ENCODE data around the gene PPP1R7. TPM values are rescaled to one million over a fixed set of nuclear protein-coding genes. Genes with fewer than 3 reads are reported as not detected.

The PPP1R7 gene
- total RNA-seq, 3 donors from 2014 or later (not counting 1 experiment from before 2014, with no cell fraction given) = 57.8 to 66.3 (median 60.4) TPM

GRCh38 chr2:241219030-241219382 lies 68.7 kb downstream of the PPP1R7 start:
- Histone ChIP-seq H3K9me3 (ENCODE audit: control insufficient read depth, insufficient read depth, low read length) (no peaks in the 10 kb centered on the region), H3K27me3 (ENCODE audit: control insufficient read depth, insufficient read depth, low read length) (no peaks in the 10 kb centered on the region), H3K4me3 (ENCODE audit: low read length) (no peak overlapping the region), H3K36me3 (ENCODE audit: control insufficient read depth, insufficient read depth, low read length) (no peaks in the 10 kb centered on the region), H3K4me1 (ENCODE audit: control insufficient read depth, insufficient read depth, low read length) (peaks cover 12% of the 10 kb centered on the region), H3K27ac (ENCODE audit: low read length) (no peak overlapping the region)
- DNase-seq = no peak
- no peaks in the 10 kb centered on the region for H3K27me3 Mint-ChIP-seq (ENCODE audit: low read depth in 2 of 2)
- peak overlapping the region; percentile 95 for H3K4me3 Mint-ChIP-seq
- no peaks in the 10 kb centered on the region for H3K36me3 Mint-ChIP-seq
- no peak for TF ChIP-seq CTCF (IDR thresholded peaks at IDR 0.05)
- H3K27ac Mint-ChIP-seq = peak overlapping the region; percentile 80 to 86
- no peaks in the 10 kb centered on the region for H3K9me3 Mint-ChIP-seq
- intact Hi-C loops (cut with micrococcal nuclease) = no loop called here
- no peak for ATAC-seq
- 39% methylated on average over 2 of the region's 4 CpGs for WGBS (ENCODE audit: insufficient coverage)
- peaks cover 12 to 16% of the 10 kb centered on the region in 2 donors for H3K4me1 Mint-ChIP-seq

- no peaks in the 10 kb centered on the region for H3K9me3 ChIP-seq (ENCODE audit: control insufficient read depth, insufficient read depth, low read length)
- Mint-ChIP-seq H3K27me3 (ENCODE audit: low read depth in 2 of 2) (no peaks in the 10 kb centered on the region), H3K4me1 (peaks cover 12 to 16% of the 10 kb centered on the region in 2 donors), H3K27ac (no peak overlapping the region), H3K9me3 (no peaks in the 10 kb centered on the region), H3K36me3 (no peaks in the 10 kb centered on the region), H3K4me3 (peak overlapping the region; percentile 95)
- DNase-seq (no peak), ATAC-seq (no peak)
- TF ChIP-seq CTCF (IDR thresholded peaks at IDR 0.05) = no peak
- H3K4me1 ChIP-seq (ENCODE audit: control insufficient read depth, insufficient read depth, low read length) = peaks cover 12% of the 10 kb centered on the region
- H3K27ac ChIP-seq (ENCODE audit: low read length) = no peak overlapping the region
- intact Hi-C loops (cut with micrococcal nuclease) = no loop called here
- WGBS (ENCODE audit: insufficient coverage) = 92% methylated on average over 5 of the region's 6 CpGs
- no peak overlapping the region for H3K4me3 ChIP-seq (ENCODE audit: low read length)
- no peaks in the 10 kb centered on the region for H3K36me3 ChIP-seq (ENCODE audit: control insufficient read depth, insufficient read depth, low read length)
- no peaks in the 10 kb centered on the region for H3K27me3 ChIP-seq (ENCODE audit: control insufficient read depth, insufficient read depth, low read length)
Observed at GRCh38 chr2:241219856-241220356, 69.6 kb downstream of the PPP1R7 start.

- Histone ChIP-seq H3K9me3 (ENCODE audit: control insufficient read depth, insufficient read depth, low read length) (no peaks in the 10 kb centered on the region), H3K36me3 (ENCODE audit: control insufficient read depth, insufficient read depth, low read length) (peaks cover 15% of the 10 kb centered on the region), H3K27ac (ENCODE audit: low read length) (no peak overlapping the region), H3K4me3 (ENCODE audit: low read length) (no peak overlapping the region), H3K4me1 (ENCODE audit: control insufficient read depth, insufficient read depth, low read length) (peaks cover 6% of the 10 kb centered on the region), H3K27me3 (ENCODE audit: control insufficient read depth, insufficient read depth, low read length) (no peaks in the 10 kb centered on the region)
- no peaks in the 10 kb centered on the region for H3K36me3 Mint-ChIP-seq
- TF ChIP-seq CTCF (IDR thresholded peaks at IDR 0.05) = no peak
- intact Hi-C loops (cut with micrococcal nuclease) = no loop called here
- no peaks in the 10 kb centered on the region for H3K9me3 Mint-ChIP-seq
- no peaks in the 10 kb centered on the region for H3K27me3 Mint-ChIP-seq (ENCODE audit: low read depth in 2 of 2)
- 58% methylated on average over 23 of the region's 23 CpGs for whole genome bisulfite sequencing (ENCODE audit: insufficient coverage)
- no peak for DNase-seq
- H3K4me3 Mint-ChIP-seq = no peak overlapping the region
- ATAC-seq = no peak
- peaks cover 10 to 12% of the 10 kb centered on the region in 2 donors for H3K4me1 Mint-ChIP-seq
- H3K27ac Mint-ChIP-seq = no peak overlapping the region
Observed at GRCh38 chr2:241223211-241224017, 73.1 kb downstream of the PPP1R7 start.
